ENCODE results near the gene CPOX.

The CPOX gene

GRCh38 chr3:98594628-98595324 lies 1.4 kb upstream of the CPOX start:
- DNase-seq: no peak

- DNase-seq: no peak
Measured at GRCh38 chr3:98592345-98592935, 971 bp downstream of the CPOX start.

GRCh38 chr3:98589331-98590036 lies 3.9 kb downstream of the CPOX start:
- no peak for DNase-seq

- peak; percentile 43 for DNase-seq
Measured at GRCh38 chr3:98588065-98588464, 5.3 kb downstream of the CPOX start.

GRCh38 chr3:98587654-98588053 lies 5.8 kb downstream of the CPOX start:
- DNase-seq: no peak

GRCh38 chr3:98584547-98584946 lies 8.9 kb downstream of the CPOX start:
- no peak for DNase-seq

- DNase-seq: no peak
Measured at GRCh38 chr3:98583766-98584165, 9.6 kb downstream of the CPOX start.

- no peak for DNase-seq
Measured at GRCh38 chr3:98582042-98582441, 11.4 kb downstream of the CPOX start.

GRCh38 chr3:98581474-98581873 lies 11.9 kb downstream of the CPOX start:
- DNase-seq: no peak

- no peak for DNase-seq
Measured at GRCh38 chr3:98580401-98581386, 12.7 kb downstream of the CPOX start.

- DNase-seq: peak; percentile 84
Measured at GRCh38 chr3:98577178-98577895, 16.1 kb downstream of the CPOX start.

- no peak for DNase-seq
Measured at GRCh38 chr3:98574132-98574531, 19.3 kb downstream of the CPOX start.

GRCh38 chr3:98573181-98573728 lies 20.2 kb downstream of the CPOX start:
- peak; percentile 44 for DNase-seq

- DNase-seq: no peak
Measured at GRCh38 chr3:98568402-98568801, 25.0 kb downstream of the CPOX start.

- no peak for DNase-seq
Measured at GRCh38 chr3:98567666-98568270, 25.6 kb downstream of the CPOX start.

- DNase-seq: no peak
Measured at GRCh38 chr3:98565843-98566242, 27.6 kb downstream of the CPOX start.

- peak; percentile 55 for DNase-seq
Measured at GRCh38 chr3:98565237-98565643, 28.2 kb downstream of the CPOX start.

- no peak for DNase-seq
Measured at GRCh38 chr3:98564282-98565005, 29.0 kb downstream of the CPOX start.

GRCh38 chr3:98563661-98564281 lies 29.6 kb downstream of the CPOX start:
- peak; percentile 72 for DNase-seq

Measured in EL (cell line).